NB4 (cell line): Measurements from ENCODE around the gene CARD9.

Experiments
- MYC ChIP-seq: IDR thresholded peaks from 2 replicates; pipeline ENCODE4 v1.6.1; 2011; ENCODE audit warnings: low read depth, low read length
- POLR2A ChIP-seq: IDR thresholded peaks from 2 replicates; pipeline ENCODE4 v1.6.1; 2011; ENCODE audit warnings: mild to moderate bottlenecking; ENCODE audit not compliant: insufficient read length; ENCODE audit errors: extremely low read depth
- TF ChIP-seq, protein P1 (sequence below): IDR thresholded peaks from one replicate; pipeline ENCODE4 v1.5.1; 2012; ENCODE audit warnings: low read depth, low read length
- TF ChIP-seq, protein P2 (sequence below): IDR thresholded peaks from 2 replicates; pipeline ENCODE4 v1.6.1; 2011; ENCODE audit warnings: low read depth, low read length

DNA sequence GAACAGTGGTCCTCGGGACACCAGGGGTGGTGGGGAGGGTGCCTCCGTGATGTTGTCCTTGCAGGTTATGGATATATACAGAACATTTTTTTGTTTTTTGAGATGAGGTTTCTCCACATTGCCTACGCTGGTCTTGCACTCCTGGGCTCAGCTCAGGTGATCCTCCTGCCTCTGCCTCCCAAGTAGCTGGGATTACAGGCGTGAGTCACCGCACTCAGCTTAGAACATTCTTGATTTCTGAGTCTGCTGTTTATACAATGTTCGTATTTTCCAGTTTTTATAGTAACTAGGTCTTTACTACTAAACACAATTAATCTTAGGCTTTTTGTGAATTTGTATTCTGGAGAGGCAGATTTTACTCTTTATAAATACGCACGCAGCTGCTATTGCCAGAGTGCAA lies 43.0 kb upstream of the CARD9 start:
- TF ChIP-seq, protein P1, sequence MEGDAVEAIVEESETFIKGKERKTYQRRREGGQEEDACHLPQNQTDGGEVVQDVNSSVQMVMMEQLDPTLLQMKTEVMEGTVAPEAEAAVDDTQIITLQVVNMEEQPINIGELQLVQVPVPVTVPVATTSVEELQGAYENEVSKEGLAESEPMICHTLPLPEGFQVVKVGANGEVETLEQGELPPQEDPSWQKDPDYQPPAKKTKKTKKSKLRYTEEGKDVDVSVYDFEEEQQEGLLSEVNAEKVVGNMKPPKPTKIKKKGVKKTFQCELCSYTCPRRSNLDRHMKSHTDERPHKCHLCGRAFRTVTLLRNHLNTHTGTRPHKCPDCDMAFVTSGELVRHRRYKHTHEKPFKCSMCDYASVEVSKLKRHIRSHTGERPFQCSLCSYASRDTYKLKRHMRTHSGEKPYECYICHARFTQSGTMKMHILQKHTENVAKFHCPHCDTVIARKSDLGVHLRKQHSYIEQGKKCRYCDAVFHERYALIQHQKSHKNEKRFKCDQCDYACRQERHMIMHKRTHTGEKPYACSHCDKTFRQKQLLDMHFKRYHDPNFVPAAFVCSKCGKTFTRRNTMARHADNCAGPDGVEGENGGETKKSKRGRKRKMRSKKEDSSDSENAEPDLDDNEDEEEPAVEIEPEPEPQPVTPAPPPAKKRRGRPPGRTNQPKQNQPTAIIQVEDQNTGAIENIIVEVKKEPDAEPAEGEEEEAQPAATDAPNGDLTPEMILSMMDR = no peak
- TF ChIP-seq, protein P2, sequence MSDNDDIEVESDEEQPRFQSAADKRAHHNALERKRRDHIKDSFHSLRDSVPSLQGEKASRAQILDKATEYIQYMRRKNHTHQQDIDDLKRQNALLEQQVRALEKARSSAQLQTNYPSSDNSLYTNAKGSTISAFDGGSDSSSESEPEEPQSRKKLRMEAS = no peak
- TF ChIP-seq POLR2A (no peak), MYC (no peak)
